ENCODE data around the gene UBAP1L. TPM values are rescaled to one million over a fixed set of nuclear protein-coding genes. Genes with fewer than 3 reads are reported as not detected.

Gene UBAP1L
- total and polyA plus RNA-seq, 2 of the 4 experiments (the other 2 are of a cell fraction), result 0.36 to 1.1 TPM

Small RNA genes within 50 kb of the gene (microRNA-seq; reads per million reads assigned to microRNA genes)
- not detected for gene AC013553.1 (ENCODE audit: insufficient read depth, insufficient read length)

Small RNA genes within 50 kb of the gene (small RNA-seq; reads per million reads assigned to genes)
- 0 reads per million in 5 experiments for gene AC013553.1

Other genes starting within 250 kb of the UBAP1L start
- gene ANKDD1A, start 203.3 kb downstream of the UBAP1L start, total RNA-seq (2012; rRNA removed), result 2.8 and 3.6 TPM in 2 replicates
- gene ANKDD1A, start 203.3 kb downstream of the UBAP1L start, polyA plus RNA-seq (2012; rRNA removed), result 3.0 and 4.9 TPM in 2 replicates
- gene SPG21, start 125.3 kb downstream of the UBAP1L start, total RNA-seq (2012; rRNA removed), result 60.8 and 65.3 TPM in 2 replicates
- gene SPG21, start 125.3 kb downstream of the UBAP1L start, polyA plus RNA-seq (2012; rRNA removed), result 51.6 and 59.9 TPM in 2 replicates
- 19.4 and 21.3 TPM in 2 replicates for gene MTFMT, start 85.6 kb downstream of the UBAP1L start, total RNA-seq (2012; rRNA removed)
- 7.3 and 8.9 TPM in 2 replicates for gene MTFMT, start 85.6 kb downstream of the UBAP1L start, polyA plus RNA-seq (2012; rRNA removed)
- not detected in 2 replicates for gene SLC51B, start 69.8 kb downstream of the UBAP1L start, total RNA-seq (2012; rRNA removed)
- gene SLC51B, start 69.8 kb downstream of the UBAP1L start, polyA plus RNA-seq (2012; rRNA removed), result 0.16 TPM in 1 of 2 replicates, not detected in the other
- gene RASL12, start 47.2 kb downstream of the UBAP1L start, total RNA-seq (2012; rRNA removed), result under 0.01 and 0.18 TPM in 2 replicates
- 0.19 and 0.22 TPM in 2 replicates for gene RASL12, start 47.2 kb downstream of the UBAP1L start, polyA plus RNA-seq (2012; rRNA removed)
- not detected in 2 replicates for gene KBTBD13, start 38.5 kb downstream of the UBAP1L start, total RNA-seq (2012; rRNA removed)
- gene KBTBD13, start 38.5 kb downstream of the UBAP1L start, polyA plus RNA-seq (2012; rRNA removed), result not detected in 2 replicates
- gene PDCD7, start 18.6 kb upstream of the UBAP1L start, total RNA-seq (2012; rRNA removed), result 4.7 and 8.1 TPM in 2 replicates
- gene PDCD7, start 18.6 kb upstream of the UBAP1L start, polyA plus RNA-seq (2012; rRNA removed), result 8.1 and 12.3 TPM in 2 replicates
- 25.8 and 29.4 TPM in 2 replicates for gene CLPX, start 70.1 kb upstream of the UBAP1L start, total RNA-seq (2012; rRNA removed)
- 21.5 and 26.9 TPM in 2 replicates for gene CLPX, start 70.1 kb upstream of the UBAP1L start, polyA plus RNA-seq (2012; rRNA removed)
- gene CILP, start 96.3 kb upstream of the UBAP1L start, total RNA-seq (2012; rRNA removed), result under 0.01 TPM in 1 of 2 replicates, not detected in the other
- 0.01 and 0.02 TPM in 2 replicates for gene CILP, start 96.3 kb upstream of the UBAP1L start, polyA plus RNA-seq (2012; rRNA removed)
- 1.3 and 1.7 TPM in 2 replicates for gene PARP16, start 171.7 kb upstream of the UBAP1L start, total RNA-seq (2012; rRNA removed)
- 4.1 and 5.0 TPM in 2 replicates for gene PARP16, start 171.7 kb upstream of the UBAP1L start, polyA plus RNA-seq (2012; rRNA removed)
- not detected in 2 replicates for gene RNU5A-1, start 180.9 kb upstream of the UBAP1L start, total RNA-seq (2012; rRNA removed)
- gene RNU5A-1, start 180.9 kb upstream of the UBAP1L start, polyA plus RNA-seq (2012; rRNA removed), result not detected in 2 replicates
- gene RNU5B-1, start 189.5 kb upstream of the UBAP1L start, total RNA-seq (2012; rRNA removed), result not detected in 2 replicates
- not detected in 2 replicates for gene RNU5B-1, start 189.5 kb upstream of the UBAP1L start, polyA plus RNA-seq (2012; rRNA removed)